Mesodermal cell (in vitro differentiated cells): ENCODE measurements around the gene RBMS3.

Source experiments
- H3K27ac ChIP-seq: 2 replicates; pipeline ENCODE4 v1.7.0; 2013; ENCODE audit warnings: mild to moderate bottlenecking, low read depth, low read length, moderate library complexity; ENCODE audit not compliant: severe bottlenecking
- H3K36me3 ChIP-seq: 2 replicates; pipeline ENCODE4 v1.7.1; 2013; ENCODE audit warnings: mild to moderate bottlenecking, low read length, moderate library complexity; ENCODE audit not compliant: control insufficient read depth, insufficient read depth
- H3K4me1 ChIP-seq: one replicate; pipeline ENCODE4 v1.7.1; 2013; ENCODE audit warnings: mild to moderate bottlenecking, low read length; ENCODE audit not compliant: insufficient read depth, control insufficient read depth, poor library complexity, severe bottlenecking
- H3K4me3 ChIP-seq: 2 replicates; pipeline ENCODE4 v1.7.0; 2013; ENCODE audit warnings: low read length, control low read depth, mild to moderate bottlenecking; ENCODE audit not compliant: insufficient read depth, poor library complexity, severe bottlenecking; ENCODE audit errors: extremely low read depth
- H3K9me3 ChIP-seq: 2 replicates; pipeline ENCODE4 v1.7.1; 2013; ENCODE audit warnings: mild to moderate bottlenecking, low read length, moderate library complexity; ENCODE audit not compliant: control insufficient read depth
- WGBS, 2 experiments: methylation state at CpG; one replicate each; pipeline ENCODE4 v1.1.5; 2013; ENCODE audit warnings: missing lambda C conversion rate in 2 of 2; ENCODE audit not compliant: insufficient coverage in 2 of 2; 5-methylcytosine and 5-hydroxymethylcytosine counted together

The RBMS3 gene

GRCh38 chr3:29826712-29827111 is 545.8 kb downstream of the RBMS3 start:
- H3K27ac ChIP-seq: no peak overlapping the region
- H3K36me3 ChIP-seq: peaks cover 6% of the 10 kb centered on the region
- peaks cover 6% of the 10 kb centered on the region for H3K4me1 ChIP-seq
- no peak overlapping the region for H3K4me3 ChIP-seq
- no peaks in the 10 kb centered on the region for H3K9me3 ChIP-seq

GRCh38 chr3:29827756-29828155 is 546.9 kb downstream of the RBMS3 start:
- Histone ChIP-seq H3K9me3 (no peaks in the 10 kb centered on the region), H3K36me3 (peaks cover 6% of the 10 kb centered on the region), H3K4me1 (no peaks in the 10 kb centered on the region), H3K27ac (no peak overlapping the region), H3K4me3 (no peak overlapping the region)

GRCh38 chr3:29829340-29829739 is 548.5 kb downstream of the RBMS3 start:
- Histone ChIP-seq H3K4me1 (no peaks in the 10 kb centered on the region), H3K36me3 (peaks cover 6% of the 10 kb centered on the region), H3K27ac (no peak overlapping the region), H3K9me3 (no peaks in the 10 kb centered on the region), H3K4me3 (no peak overlapping the region)
- no CpG with 5 or more reads among the region's 3 CpGs for WGBS, 2 experiments

GRCh38 chr3:29850641-29851040 is 569.8 kb downstream of the RBMS3 start:
- Histone ChIP-seq H3K9me3 (no peaks in the 10 kb centered on the region), H3K4me1 (no peaks in the 10 kb centered on the region), H3K27ac (no peak overlapping the region), H3K36me3 (no peaks in the 10 kb centered on the region), H3K4me3 (no peak overlapping the region)
- 40 to 64% methylated on average over 2 of the region's 2 CpGs for WGBS, 2 experiments

GRCh38 chr3:29852767-29853166 is 571.9 kb downstream of the RBMS3 start:
- Histone ChIP-seq H3K4me3 (no peak overlapping the region), H3K4me1 (no peaks in the 10 kb centered on the region), H3K27ac (no peak overlapping the region), H3K9me3 (no peaks in the 10 kb centered on the region), H3K36me3 (no peaks in the 10 kb centered on the region)
- WGBS, 2 experiments: no CpG with 5 or more reads among the region's 1 CpG

- WGBS, 2 experiments: 94% methylated on average over 5 of the region's 7 CpGs; no CpG with 5 or more reads in 1 of the 2 experiments
- Histone ChIP-seq H3K36me3 (no peaks in the 10 kb centered on the region), H3K27ac (no peak overlapping the region), H3K9me3 (no peaks in the 10 kb centered on the region), H3K4me3 (no peak overlapping the region), H3K4me1 (no peaks in the 10 kb centered on the region)
These were observed 573.0 kb downstream of the RBMS3 start for GRCh38 chr3:29853841-29854397.

- Histone ChIP-seq H3K27ac (no peak overlapping the region), H3K4me3 (no peak overlapping the region), H3K36me3 (no peaks in the 10 kb centered on the region), H3K9me3 (no peaks in the 10 kb centered on the region), H3K4me1 (no peaks in the 10 kb centered on the region)
These were observed 574.0 kb downstream of the RBMS3 start for GRCh38 chr3:29854821-29855220.

GRCh38 chr3:29859726-29860270 is 578.9 kb downstream of the RBMS3 start:
- Histone ChIP-seq H3K4me1 (no peaks in the 10 kb centered on the region), H3K36me3 (no peaks in the 10 kb centered on the region), H3K27ac (no peak overlapping the region), H3K9me3 (no peaks in the 10 kb centered on the region), H3K4me3 (no peak overlapping the region)
- no CpG with 5 or more reads among the region's 1 CpG for WGBS, 2 experiments

- no peak overlapping the region for H3K27ac ChIP-seq
- WGBS, 2 experiments: 75 to 100% methylated on average over 1 of the region's 1 CpG
- no peak overlapping the region for H3K4me3 ChIP-seq
- H3K9me3 ChIP-seq: no peaks in the 10 kb centered on the region
- H3K4me1 ChIP-seq: peaks cover 11% of the 10 kb centered on the region
- H3K36me3 ChIP-seq: no peaks in the 10 kb centered on the region
These were observed 583.9 kb downstream of the RBMS3 start for GRCh38 chr3:29864809-29865208.

GRCh38 chr3:29868543-29869101 is 587.8 kb downstream of the RBMS3 start:
- Histone ChIP-seq H3K9me3 (peaks cover 6% of the 10 kb centered on the region), H3K27ac (no peak overlapping the region), H3K36me3 (no peaks in the 10 kb centered on the region), H3K4me1 (peaks cover 11% of the 10 kb centered on the region), H3K4me3 (no peak overlapping the region)
- 28 to 33% methylated on average over 1 to 3 of the region's 6 CpGs for WGBS, 2 experiments

- Histone ChIP-seq H3K36me3 (no peaks in the 10 kb centered on the region), H3K4me1 (peaks cover 11% of the 10 kb centered on the region), H3K9me3 (peaks cover 10% of the 10 kb centered on the region), H3K27ac (no peak overlapping the region), H3K4me3 (no peak overlapping the region)
- WGBS, 2 experiments: 100% methylated on average over 1 of the region's 1 CpG; no CpG with 5 or more reads in 1 of the 2 experiments
These were observed 589.3 kb downstream of the RBMS3 start for GRCh38 chr3:29870136-29870535.
